ENCODE measurements around the gene CCDC102A.

CCDC102A gene

GRCh38 chr16:57462209-57462977 is 74.0 kb downstream of the CCDC102A start, which contains the start of gene POLR2C:
Gene POLR2C, plus strand, starts transcription at chr16:57462679. Its CDS starts 46 bp downstream, at chr16:57462725.
- TF ChIP-seq CTCF (IDR thresholded peaks at IDR 0.05): peak; percentile 97
- peak within 1 kb of the TSS; percentile 96 for H3K4me3 ChIP-seq
- peak; percentile 86 for DNase-seq (ENCODE audit: low spot score)
- H3K27ac ChIP-seq: peak within 1 kb of the TSS; percentile 90 to 94

All from coronary artery (tissue), 2 donors.